HG03354 (cell line): ENCODE data around the gene PDE4D.

ENCODE experiments used
- ATAC-seq: cut with Tn5 transposase; IDR thresholded peaks from one replicate; pipeline ENCODE4 v1.9.1; 2021; ENCODE audit warnings: mild to moderate bottlenecking; ENCODE audit not compliant: unreplicated experiment, poor library complexity, severe bottlenecking

Gene PDE4D

GRCh38 chr5:59158637-59159391 is 734.7 kb downstream of the PDE4D start:
- ATAC-seq = no peak

GRCh38 chr5:59158165-59158564 is 735.4 kb downstream of the PDE4D start:
- no peak for ATAC-seq

- no peak for ATAC-seq
Observed at GRCh38 chr5:59157068-59157467, 736.5 kb downstream of the PDE4D start.

- no peak for ATAC-seq
Observed at GRCh38 chr5:59152701-59153245, 740.8 kb downstream of the PDE4D start.

- no peak for ATAC-seq
Observed at GRCh38 chr5:59151162-59151889, 742.2 kb downstream of the PDE4D start.

GRCh38 chr5:59149827-59150226 is 743.7 kb downstream of the PDE4D start:
- no peak for ATAC-seq

- no peak for ATAC-seq
Observed at GRCh38 chr5:59149271-59149670, 744.3 kb downstream of the PDE4D start.

- ATAC-seq = no peak
Observed at GRCh38 chr5:59146729-59147128, 746.8 kb downstream of the PDE4D start.

GRCh38 chr5:59143926-59144333 is 749.6 kb downstream of the PDE4D start:
- ATAC-seq = peak; percentile 100

- ATAC-seq = no peak
Observed at GRCh38 chr5:59142927-59143326, 750.6 kb downstream of the PDE4D start.

GRCh38 chr5:59142138-59142537 is 751.4 kb downstream of the PDE4D start:
- ATAC-seq = no peak

- no peak for ATAC-seq
Observed at GRCh38 chr5:59140133-59140532, 753.4 kb downstream of the PDE4D start.

- ATAC-seq = no peak
Observed at GRCh38 chr5:59139695-59140094, 753.8 kb downstream of the PDE4D start.

GRCh38 chr5:59138509-59138908 is 755.0 kb downstream of the PDE4D start:
- no peak for ATAC-seq

- no peak for ATAC-seq
Observed at GRCh38 chr5:59137846-59138245, 755.7 kb downstream of the PDE4D start.

- ATAC-seq = no peak
Observed at GRCh38 chr5:59136549-59136948, 757.0 kb downstream of the PDE4D start.

- no peak for ATAC-seq
Observed at GRCh38 chr5:59134471-59135163, 758.9 kb downstream of the PDE4D start.

GRCh38 chr5:59133764-59134261 is 759.7 kb downstream of the PDE4D start:
- no peak for ATAC-seq

- ATAC-seq = no peak
Observed at GRCh38 chr5:59132131-59132530, 761.4 kb downstream of the PDE4D start.

GRCh38 chr5:59130431-59130830 is 763.1 kb downstream of the PDE4D start:
- no peak for ATAC-seq
